HCEC 1CT (cell line): Measurements from ENCODE around the gene WDR38.

Experiments
- DNase-seq: peaks from one replicate; pipeline ENCODE4 v3.0.0-alpha.2; 2017

The WDR38 gene

DNA sequence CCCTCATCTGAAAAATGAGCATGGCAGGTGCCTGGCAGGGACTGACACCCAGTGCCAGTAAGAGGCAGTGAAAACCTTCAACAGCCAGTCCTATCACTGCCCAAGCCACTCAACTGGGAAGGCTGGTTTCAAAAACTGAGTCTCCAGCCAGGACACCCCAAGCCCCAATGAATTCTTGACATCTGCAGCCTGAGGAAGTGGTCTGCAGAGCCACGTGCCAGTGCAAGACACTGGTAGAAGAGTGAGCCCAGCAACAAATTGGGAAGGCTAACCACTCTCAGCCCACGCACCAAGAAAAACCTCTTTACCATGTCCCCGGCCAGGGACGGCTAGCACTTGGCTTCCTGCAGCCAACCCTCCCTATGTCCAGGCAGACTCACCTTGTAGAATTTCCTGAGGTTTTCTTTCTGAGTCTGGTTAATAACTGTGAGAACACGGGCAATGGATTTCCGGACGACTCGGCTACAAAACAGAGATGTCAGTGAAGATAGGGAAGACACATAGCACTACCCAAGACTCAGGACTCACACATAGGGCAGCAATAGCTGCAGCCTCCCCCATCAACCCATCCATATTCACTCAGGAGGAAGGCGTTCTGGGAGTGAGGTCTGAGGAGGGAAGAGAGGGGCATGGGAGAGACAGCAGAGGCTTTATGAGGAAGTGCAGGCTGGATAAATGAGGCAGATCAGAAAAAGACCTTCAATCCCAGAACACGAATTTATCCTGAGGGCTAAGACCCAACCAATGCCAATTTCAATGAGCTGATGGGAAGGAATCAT, 6.7 kb downstream of the WDR38 start:
- DNase-seq, result no peak

- DNase-seq, result no peak
Observed at GRCh38 chr9:124860582-124861341, 7.5 kb downstream of the WDR38 start.

GRCh38 chr9:124861342-124862229, 8.3 kb downstream of the WDR38 start, which contains the start of the genes ARPC5L and RPL35:
Gene ARPC5L (plus strand): TSS chr9:124862130. CDS start chr9:124869291, 7,161 bp downstream.
Gene RPL35 (minus strand): TSS chr9:124861957. CDS start chr9:124861912, 45 bp downstream.
- DNase-seq, result peak; percentile 93

- DNase-seq, result no peak
Observed at GRCh38 chr9:124863371-124863871, 10.2 kb downstream of the WDR38 start.

GRCh38 chr9:124868511-124869465, 15.5 kb downstream of the WDR38 start:
- peak; percentile 81 for DNase-seq

DNA sequence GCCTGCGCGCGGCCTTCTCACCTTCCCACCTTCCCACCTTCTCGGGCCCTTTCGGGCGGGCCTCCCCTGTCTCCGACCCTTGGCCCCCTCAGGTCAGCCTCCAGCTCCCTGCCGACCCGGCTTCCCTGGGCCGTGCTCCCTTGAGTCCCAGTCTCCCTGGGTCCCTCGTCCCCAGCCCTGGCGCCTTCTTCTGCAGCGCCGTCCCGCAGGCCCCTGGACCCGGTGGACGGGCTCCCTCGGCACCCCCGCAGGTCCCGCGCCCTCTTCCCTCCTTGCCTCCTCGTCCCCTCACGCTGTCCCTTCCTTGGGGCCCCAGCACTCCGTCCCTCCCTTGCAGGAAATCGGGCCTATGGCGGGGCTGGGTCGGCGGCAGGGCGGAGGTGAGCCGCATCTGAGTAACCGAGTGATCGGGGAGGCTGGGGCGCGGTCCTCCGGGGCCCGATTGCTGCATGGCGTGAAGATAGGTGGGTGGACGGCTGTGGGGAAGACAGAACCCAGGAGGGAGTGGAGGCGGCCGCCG, 16.3 kb downstream of the WDR38 start:
- peak; percentile 43 for DNase-seq

GRCh38 chr9:124869986-124870560, 16.8 kb downstream of the WDR38 start:
- peak; percentile 46 for DNase-seq

- DNase-seq, result no peak
Observed at GRCh38 chr9:124870723-124871122, 17.5 kb downstream of the WDR38 start.

- DNase-seq, result no peak
Observed at GRCh38 chr9:124871156-124871561, 17.9 kb downstream of the WDR38 start.

DNA sequence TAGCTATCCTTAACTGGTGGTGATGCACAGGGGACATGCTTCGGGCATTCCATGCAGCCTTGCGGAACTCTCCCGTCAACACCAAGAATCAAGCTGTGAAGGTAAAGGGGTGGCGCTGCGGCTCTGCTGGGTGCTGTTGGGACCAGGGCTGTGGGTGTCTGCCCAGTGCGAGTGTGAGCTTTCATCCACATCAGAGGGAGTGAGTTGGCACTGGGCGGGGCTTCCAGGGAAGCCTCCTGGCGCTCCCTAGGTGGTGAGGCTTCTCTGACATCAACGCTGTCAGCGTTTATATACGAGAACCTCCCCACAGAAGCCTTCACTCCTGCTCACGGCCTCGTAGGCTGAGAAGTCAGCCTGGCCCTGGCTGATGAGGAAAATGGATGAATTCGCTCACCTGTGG, 20.4 kb downstream of the WDR38 start:
- no peak for DNase-seq

DNA sequence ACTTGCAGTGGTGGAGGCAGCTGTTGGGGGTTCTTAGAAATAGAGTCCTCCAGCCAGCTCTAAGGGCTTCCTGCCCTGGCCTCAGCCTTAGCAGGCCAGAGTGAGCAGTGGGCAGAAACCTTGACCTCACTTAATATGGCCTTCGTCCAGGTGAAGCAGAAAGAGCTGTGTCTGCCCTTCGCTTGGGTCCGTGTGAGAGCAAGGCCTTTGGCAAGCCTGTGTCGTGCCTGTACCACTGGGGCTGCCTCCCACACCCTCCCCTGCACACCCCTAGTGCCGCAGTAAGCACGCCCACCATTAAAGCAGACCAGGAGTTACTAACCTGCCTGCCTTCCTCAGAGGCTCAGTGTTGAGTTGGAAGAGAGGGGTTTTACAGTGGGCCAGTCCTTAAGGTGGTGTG, 22.2 kb downstream of the WDR38 start:
- no peak for DNase-seq

DNA sequence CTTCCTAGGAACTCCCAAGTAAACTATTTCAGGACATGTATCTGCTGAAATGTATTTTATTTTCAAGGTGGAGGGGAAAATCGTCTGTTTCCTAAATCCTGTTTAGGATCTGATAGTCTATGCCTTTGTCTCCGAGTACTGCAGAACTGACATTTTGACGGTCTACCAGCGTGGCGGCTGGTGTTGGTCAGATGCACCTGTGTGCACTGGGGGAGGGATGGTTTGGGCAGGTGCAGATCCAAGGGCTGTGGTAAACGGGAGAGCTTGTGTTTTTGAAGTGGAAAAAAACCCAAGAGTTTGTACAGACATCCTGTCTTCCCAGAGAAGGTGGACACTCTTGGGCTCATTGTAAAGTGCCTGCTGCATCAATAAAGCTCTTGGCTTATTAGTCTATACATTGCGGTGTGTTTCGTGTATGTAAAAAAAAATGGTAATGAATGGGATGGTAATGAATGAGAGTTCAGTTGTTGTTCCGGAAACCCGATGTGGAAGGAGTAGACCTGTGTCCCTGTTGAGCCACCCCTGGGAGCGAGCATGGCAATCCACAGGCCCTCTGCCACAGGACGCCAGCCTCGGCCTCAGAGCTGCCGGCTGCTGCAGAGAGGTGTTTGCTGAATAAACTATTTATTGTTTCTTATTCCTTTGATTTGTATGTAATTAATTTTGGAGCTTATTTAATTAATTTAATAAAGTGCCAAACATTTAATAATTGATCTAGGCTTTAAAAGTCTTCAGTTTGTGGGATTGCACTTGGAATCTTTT, 23.9 kb downstream of the WDR38 start:
- DNase-seq, result no peak

DNA sequence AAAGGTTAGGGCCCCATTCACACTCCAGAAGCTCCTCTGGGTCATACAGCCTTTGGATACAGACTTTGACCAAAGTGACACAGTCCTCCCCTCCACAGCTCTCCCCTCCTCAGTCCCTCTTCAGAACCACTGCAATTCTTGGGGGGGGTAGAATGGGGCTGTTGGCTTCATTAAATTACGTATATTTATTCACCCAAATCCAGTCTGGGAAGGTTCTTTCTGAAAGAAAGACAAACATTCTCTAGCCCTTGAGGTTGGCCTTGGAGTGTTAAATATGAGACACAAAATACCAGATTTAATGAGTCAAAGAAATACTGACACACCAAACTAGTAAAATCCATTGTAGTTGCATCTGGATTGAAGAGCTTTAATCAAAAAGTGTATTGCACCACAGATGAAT, 24.8 kb downstream of the WDR38 start:
- DNase-seq, result no peak

GRCh38 chr9:124878518-124878917, 25.3 kb downstream of the WDR38 start:
- no peak for DNase-seq

- DNase-seq, result no peak
Observed at GRCh38 chr9:124879226-124879625, 26.0 kb downstream of the WDR38 start.

GRCh38 chr9:124880501-124880900, 27.2 kb downstream of the WDR38 start:
- no peak for DNase-seq

DNA sequence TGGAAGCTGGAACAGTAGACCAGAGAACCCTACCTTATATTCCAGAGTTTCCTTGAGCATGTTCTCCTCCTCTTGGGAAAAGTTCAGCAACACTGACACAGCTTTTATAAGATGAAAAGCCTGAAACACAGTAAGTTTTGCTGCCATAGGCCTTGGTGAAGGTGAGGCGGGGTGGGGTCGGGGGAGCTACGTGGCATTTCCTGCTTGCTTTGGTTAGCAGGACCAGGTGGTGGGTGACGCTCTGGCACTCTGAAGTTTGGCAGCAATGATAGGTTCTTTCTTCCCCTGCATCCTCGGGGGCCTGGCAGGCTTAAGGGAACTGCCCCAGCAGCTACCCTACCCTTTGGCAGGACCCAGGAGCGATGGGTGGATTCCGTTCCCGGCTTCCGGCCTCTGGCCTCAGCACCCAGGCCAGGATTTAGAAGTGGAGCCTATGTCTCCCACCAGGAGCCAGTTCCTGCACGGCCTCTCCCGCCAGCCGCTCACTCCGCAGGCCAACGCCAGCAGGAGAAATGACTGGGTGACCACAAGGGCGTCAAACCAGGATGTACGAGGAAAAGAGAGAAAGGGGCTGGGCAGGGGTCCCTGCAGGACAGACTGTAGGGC, 28.0 kb downstream of the WDR38 start:
- no peak for DNase-seq

DNA sequence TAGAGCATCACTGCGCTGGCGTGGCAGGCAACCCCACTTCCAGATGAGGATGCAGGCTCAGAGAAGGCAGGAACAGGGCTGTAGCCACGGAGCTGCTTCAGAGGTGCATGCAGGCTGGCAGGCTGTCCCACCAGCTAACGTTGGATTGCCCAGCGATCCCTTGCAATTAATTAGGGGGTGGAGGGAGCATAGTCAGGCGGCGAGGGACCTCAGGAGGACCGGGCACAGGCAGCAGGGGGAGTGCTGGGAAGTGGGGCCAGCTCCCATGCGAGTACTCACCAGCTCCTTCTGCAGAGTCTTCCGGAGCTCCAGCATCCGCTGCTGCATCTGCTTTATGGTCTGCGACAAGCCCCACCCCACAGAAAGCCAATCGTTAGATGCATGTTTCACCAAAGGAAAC, 29.0 kb downstream of the WDR38 start:
- no peak for DNase-seq

- DNase-seq, result no peak
Observed at GRCh38 chr9:124884376-124884775, 31.1 kb downstream of the WDR38 start.

DNA sequence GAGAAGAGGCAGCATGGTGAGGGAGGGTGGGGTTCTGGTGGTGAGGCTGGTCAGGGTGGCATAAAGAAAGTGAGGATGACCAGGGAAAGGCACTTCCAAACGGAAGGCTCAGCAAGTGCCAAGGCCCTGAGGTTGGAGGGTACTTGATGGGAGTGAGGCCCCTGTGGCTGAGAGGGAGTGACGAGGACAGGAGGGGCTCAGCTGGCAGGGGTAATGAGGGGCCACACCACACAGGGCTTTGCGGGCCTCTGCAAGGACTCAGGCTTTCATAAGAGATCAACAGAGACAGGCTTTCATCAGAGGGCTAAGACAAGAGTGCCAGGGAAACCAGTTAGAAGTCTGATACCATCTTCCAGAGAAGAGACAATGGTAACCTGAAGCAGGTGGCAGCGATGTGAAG, 32.3 kb downstream of the WDR38 start:
- DNase-seq, result no peak
